GM18520 (cell line): ENCODE measurements around the gene MRPL21.
"Not testable (repeated sequence)": the region's sequence is repeated elsewhere in the genome, so short reads cannot be mapped to it uniquely, and the experiment has no call there.

Source experiments
- ATAC-seq: cut with Tn5 transposase; IDR thresholded peaks from one replicate; pipeline ENCODE4 v1.9.1; 2021; ENCODE audit not compliant: unreplicated experiment

MRPL21 gene

GRCh38 chr11:68872216-68873003 lies 31.2 kb downstream of the MRPL21 start:
- no peak for ATAC-seq

- no peak for ATAC-seq
Observed at GRCh38 chr11:68870470-68870869, 33.2 kb downstream of the MRPL21 start.

- ATAC-seq: no peak
Observed at GRCh38 chr11:68868221-68868835, 35.3 kb downstream of the MRPL21 start.

DNA sequence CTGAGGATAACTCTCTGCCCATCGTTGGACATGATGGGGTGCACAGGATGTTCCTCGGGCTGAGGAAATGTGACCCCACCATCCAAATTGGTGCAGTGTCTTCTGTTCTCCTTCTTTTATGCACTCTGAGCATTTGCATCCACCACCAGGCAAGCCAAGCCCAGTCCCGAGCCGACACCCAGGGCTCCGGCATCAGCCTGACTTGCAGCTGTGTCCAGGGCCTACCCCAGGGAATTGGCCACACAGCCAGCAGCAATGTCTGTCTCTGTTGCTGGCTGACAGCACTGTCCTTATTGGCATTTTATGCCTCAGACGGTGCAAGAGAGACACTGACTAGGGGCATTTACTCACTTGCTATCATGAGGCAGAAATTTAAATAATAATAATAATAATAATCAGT lies 36.6 kb downstream of the MRPL21 start:
- ATAC-seq: no peak

DNA sequence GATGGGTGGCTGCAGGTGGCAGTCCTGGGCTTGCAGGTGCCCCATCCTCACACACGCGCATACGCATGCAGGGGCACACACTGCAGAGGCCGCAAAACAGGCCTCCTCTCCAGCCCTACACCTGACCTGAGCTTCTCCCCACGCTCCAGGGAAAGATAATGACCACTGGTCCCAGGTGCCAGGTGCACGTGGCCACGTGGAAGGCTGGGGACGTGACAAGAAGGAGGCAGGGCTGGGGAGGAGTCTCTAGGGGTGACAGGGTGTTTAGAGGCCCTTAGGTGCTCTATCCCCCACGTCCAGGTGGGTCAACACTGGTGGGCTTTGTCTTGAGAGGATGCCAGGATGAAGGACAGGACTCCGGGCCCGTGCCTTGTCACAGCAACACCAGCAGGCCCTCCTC lies 38.4 kb downstream of the MRPL21 start:
- no peak for ATAC-seq

- ATAC-seq: no peak
Observed at GRCh38 chr11:68863553-68864265, 39.9 kb downstream of the MRPL21 start.

DNA sequence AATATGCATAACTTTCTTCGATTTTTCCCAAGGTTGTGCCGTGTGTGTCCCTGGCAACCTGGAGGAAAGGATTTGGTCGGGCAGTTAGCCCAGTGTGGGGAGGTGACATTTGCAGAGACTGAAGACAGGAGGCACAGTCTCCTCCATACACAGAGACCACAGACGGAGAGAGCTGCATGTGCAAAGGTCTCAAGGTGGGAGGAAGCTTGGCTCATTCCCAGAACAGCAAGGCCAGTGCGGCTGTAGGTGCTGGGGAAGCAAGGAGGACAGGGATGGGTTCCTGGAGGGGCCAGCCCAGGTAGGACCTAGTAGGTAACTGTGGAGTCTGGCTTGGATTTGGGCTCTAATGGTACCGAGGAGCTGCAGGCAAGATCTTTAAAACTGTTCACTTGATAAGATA lies 41.2 kb downstream of the MRPL21 start:
- no peak for ATAC-seq

- no peak for ATAC-seq
Observed at GRCh38 chr11:68859123-68859522, 44.5 kb downstream of the MRPL21 start.

DNA sequence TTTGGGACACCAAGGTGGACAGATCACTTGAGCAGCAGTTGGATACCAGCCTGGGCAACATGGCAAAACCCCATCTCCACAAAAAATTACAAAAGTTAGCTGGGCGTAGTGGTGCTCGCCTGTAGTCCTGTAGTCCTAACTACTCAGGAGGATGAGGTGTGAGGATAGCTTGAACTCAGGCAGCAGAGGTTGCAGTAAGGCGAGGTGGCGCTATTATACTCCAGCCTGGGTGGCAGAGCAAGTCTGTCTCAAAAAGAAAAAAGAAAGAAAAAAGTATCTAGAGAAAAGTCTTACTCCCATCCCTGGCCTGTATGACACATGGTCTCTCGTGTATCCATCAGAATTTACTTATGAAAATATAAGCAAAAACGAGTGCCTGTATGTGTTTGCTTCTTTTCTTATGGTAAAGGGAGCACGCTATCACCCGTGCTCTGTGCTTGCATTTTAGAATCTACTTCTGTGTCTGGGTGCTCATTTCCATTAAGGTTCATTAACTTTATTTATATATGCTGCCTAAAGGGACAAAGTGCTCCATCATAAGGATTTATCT lies 46.5 kb downstream of the MRPL21 start:
- ATAC-seq: no peak

- ATAC-seq: not testable (repeated sequence)
Observed at GRCh38 chr11:68856425-68857030, 47.1 kb downstream of the MRPL21 start.

GRCh38 chr11:68855205-68855981 lies 48.2 kb downstream of the MRPL21 start:
- ATAC-seq: no peak

DNA sequence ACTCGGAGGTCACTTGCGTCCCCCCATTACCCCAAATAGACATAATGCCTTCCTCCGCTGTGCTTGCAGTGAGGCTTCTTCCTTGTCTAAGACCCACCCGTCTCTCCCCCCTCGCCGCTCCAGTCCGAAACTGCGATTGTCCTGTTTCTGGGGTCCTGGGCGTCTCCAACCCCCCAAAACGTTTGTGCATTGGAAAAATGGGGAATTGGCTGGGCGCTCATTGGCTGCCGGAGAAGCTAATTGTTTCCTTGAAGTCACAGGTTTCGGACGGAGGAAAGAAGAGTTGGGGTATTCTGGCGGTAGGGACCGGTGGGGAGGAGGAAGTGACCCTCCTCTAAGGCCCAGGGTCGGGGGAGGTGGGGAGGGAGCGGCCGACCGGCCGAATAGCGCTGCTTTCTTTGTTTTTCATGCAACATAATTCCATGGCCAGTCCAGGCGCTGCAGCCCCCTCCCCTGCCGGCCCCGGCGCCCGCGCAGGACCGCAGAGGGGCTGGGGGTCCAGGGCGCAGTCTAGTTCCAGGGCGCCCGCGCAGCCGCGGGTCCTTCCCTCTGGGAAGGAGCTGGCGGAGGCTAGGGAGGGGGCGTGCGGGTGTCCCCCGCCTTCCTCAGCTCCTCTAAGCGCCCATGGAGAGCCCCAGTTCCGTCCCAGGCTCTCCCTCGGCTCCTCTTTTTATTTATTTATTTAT lies 49.2 kb downstream of the MRPL21 start:
- ATAC-seq: no peak

GRCh38 chr11:68852628-68853027 lies 51.0 kb downstream of the MRPL21 start:
- no peak for ATAC-seq

- no peak for ATAC-seq
Observed at GRCh38 chr11:68848429-68848828, 55.2 kb downstream of the MRPL21 start.

DNA sequence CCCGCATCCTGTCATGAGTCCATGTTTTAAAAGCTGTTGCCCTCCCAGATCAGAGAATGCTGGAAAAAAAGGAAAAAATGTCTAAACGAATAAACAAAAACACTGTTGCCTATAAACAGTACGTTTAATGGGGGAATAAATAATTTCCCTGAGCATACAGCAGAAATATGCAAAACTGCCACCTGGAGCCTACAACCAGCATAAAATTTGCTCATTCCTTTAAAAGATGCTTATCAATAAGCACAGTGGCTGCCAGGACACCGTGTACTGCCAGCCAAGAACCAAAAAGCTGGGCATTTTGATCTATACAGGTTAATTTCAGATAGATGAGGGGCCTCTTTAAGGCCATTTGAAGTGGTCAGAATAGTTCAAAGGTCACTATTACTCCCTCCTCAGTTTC lies 56.2 kb downstream of the MRPL21 start:
- no peak for ATAC-seq

DNA sequence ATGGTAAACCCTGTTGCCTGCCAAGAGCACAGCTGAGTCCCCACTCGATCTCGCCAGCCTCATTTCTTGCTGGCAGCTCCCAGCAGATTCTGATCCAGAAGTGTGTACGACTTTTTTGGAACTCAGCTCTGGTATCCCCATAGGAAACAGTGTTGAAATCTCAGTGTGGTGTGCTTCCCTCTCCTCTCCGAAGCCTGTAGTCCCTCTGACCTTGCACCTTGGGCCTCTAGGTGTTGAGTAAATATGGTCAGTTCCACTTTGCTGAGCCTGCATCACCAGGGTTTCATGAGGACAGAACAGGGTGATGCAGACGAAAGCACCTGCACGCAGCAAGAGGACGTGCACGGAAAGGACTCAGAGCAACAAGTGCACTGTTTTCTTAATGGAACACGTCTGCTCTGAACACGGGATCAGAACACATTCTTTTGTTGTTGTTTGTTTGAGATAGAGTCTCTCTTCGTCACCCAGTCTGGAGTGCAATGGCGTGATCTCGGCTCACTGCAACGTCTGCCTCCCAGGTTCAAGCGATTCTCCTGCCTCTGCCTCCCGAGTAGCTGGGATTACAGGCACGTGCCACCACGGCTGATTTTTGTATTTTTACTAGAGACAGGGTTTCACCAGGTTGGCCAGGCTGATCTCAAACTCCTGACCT lies 58.2 kb downstream of the MRPL21 start:
- ATAC-seq: no peak

GRCh38 chr11:68844801-68845200 lies 58.8 kb downstream of the MRPL21 start:
- no peak for ATAC-seq

- no peak for ATAC-seq
Observed at GRCh38 chr11:68844376-68844775, 59.3 kb downstream of the MRPL21 start.

DNA sequence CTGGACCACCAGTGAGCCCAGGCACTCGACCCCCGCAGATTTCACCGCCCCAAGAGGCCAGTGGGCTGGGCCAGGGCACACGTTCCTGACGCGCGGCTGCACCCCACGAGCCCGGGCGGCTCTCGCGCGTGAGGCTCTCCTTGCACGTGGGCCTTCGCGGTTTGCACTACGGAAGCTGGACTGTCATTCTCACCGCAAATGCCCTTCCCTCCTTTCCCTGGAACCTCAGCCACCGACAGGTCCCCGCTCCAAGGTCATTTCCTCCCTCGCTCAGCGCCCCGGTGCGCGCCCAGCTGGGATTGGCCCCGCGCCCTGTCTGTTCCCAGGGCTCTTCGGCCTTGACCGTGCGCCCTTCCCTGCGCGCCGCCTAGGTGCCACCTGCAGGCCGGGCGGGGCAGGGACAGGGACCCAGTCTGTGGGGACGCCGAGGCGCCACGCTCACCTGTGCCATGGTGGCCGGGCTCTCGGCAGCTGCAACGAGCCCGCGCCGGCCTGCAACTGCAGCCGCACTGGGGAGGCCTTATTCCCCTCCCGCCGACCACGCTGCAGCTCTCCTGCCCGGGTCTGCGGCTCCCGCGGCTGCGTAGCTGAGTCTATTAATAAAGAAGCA lies 59.8 kb downstream of the MRPL21 start:
- peak; percentile 32 for ATAC-seq
